ENCODE measurements around the gene FAM163A.

- TF ChIP-seq, protein P1, sequence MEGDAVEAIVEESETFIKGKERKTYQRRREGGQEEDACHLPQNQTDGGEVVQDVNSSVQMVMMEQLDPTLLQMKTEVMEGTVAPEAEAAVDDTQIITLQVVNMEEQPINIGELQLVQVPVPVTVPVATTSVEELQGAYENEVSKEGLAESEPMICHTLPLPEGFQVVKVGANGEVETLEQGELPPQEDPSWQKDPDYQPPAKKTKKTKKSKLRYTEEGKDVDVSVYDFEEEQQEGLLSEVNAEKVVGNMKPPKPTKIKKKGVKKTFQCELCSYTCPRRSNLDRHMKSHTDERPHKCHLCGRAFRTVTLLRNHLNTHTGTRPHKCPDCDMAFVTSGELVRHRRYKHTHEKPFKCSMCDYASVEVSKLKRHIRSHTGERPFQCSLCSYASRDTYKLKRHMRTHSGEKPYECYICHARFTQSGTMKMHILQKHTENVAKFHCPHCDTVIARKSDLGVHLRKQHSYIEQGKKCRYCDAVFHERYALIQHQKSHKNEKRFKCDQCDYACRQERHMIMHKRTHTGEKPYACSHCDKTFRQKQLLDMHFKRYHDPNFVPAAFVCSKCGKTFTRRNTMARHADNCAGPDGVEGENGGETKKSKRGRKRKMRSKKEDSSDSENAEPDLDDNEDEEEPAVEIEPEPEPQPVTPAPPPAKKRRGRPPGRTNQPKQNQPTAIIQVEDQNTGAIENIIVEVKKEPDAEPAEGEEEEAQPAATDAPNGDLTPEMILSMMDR (IDR thresholded peaks at IDR 0.05), result no peak
- TF ChIP-seq POLR2A (IDR thresholded peaks at IDR 0.05), result no peak
- no peak for TF ChIP-seq POLR2AphosphoS5 (IDR thresholded peaks at IDR 0.05)
Measured at GRCh38 chr1:179767177-179767581, 24.1 kb downstream of the FAM163A start.

All from suprapubic skin (tissue), 4 donors.